NCI-H2196 treated with DMSO at 0.1 percent for 48 hours (cell line): ENCODE measurements around the gene C13orf42.

ENCODE experiments used
- DNase-seq: peaks from one replicate; lab custom pipeline; 2025; ENCODE audit not compliant: unreplicated experiment; lab: John Stamatoyannopoulos, UW

The C13orf42 gene

GRCh38 chr13:51067210-51067701 lies 43.8 kb downstream of the C13orf42 start:
- DNase-seq, result no peak

- DNase-seq, result peak; percentile 21
Measured at GRCh38 chr13:51066091-51066831, 44.8 kb downstream of the C13orf42 start.

- no peak for DNase-seq
Measured at GRCh38 chr13:51065372-51066090, 45.5 kb downstream of the C13orf42 start.

GRCh38 chr13:51064753-51065152 lies 46.3 kb downstream of the C13orf42 start:
- no peak for DNase-seq

- DNase-seq, result no peak
Measured at GRCh38 chr13:51063909-51064308, 47.2 kb downstream of the C13orf42 start.

GRCh38 chr13:51058461-51059167 lies 52.5 kb downstream of the C13orf42 start:
- no peak for DNase-seq

- no peak for DNase-seq
Measured at GRCh38 chr13:51057906-51058305, 53.2 kb downstream of the C13orf42 start.

GRCh38 chr13:51057001-51057400 lies 54.1 kb downstream of the C13orf42 start:
- no peak for DNase-seq

GRCh38 chr13:51052581-51052980 lies 58.5 kb downstream of the C13orf42 start:
- DNase-seq, result no peak

GRCh38 chr13:51050021-51050830 lies 60.8 kb downstream of the C13orf42 start:
- DNase-seq, result no peak

GRCh38 chr13:51048616-51049015 lies 62.5 kb downstream of the C13orf42 start:
- no peak for DNase-seq

GRCh38 chr13:51048166-51048461 lies 63.0 kb downstream of the C13orf42 start:
- no peak for DNase-seq

- no peak for DNase-seq
Measured at GRCh38 chr13:51047434-51048165, 63.5 kb downstream of the C13orf42 start.

GRCh38 chr13:51045451-51045850 lies 65.6 kb downstream of the C13orf42 start:
- no peak for DNase-seq

- no peak for DNase-seq
Measured at GRCh38 chr13:51044023-51044665, 66.9 kb downstream of the C13orf42 start.

- DNase-seq, result no peak
Measured at GRCh38 chr13:51043310-51043709, 67.8 kb downstream of the C13orf42 start.

- no peak for DNase-seq
Measured at GRCh38 chr13:51041710-51042109, 69.4 kb downstream of the C13orf42 start.

GRCh38 chr13:51041126-51041525 lies 69.9 kb downstream of the C13orf42 start:
- DNase-seq, result no peak

GRCh38 chr13:51040431-51040830 lies 70.6 kb downstream of the C13orf42 start:
- DNase-seq, result no peak

GRCh38 chr13:51036418-51036817 lies 74.7 kb downstream of the C13orf42 start:
- no peak for DNase-seq
